GM11168 (cell line): Measurements from ENCODE around the gene GPI.

Source experiments
- in situ Hi-C: fragments of 300-500 bp; cut with MboI; formaldehyde crosslinking; loops from one replicate; pipeline ENCODE4 v1.12.0; 2022; ENCODE audit warnings: low sequenced_read_pairs; ENCODE audit not compliant: unreplicated experiment

GPI gene

DNA sequence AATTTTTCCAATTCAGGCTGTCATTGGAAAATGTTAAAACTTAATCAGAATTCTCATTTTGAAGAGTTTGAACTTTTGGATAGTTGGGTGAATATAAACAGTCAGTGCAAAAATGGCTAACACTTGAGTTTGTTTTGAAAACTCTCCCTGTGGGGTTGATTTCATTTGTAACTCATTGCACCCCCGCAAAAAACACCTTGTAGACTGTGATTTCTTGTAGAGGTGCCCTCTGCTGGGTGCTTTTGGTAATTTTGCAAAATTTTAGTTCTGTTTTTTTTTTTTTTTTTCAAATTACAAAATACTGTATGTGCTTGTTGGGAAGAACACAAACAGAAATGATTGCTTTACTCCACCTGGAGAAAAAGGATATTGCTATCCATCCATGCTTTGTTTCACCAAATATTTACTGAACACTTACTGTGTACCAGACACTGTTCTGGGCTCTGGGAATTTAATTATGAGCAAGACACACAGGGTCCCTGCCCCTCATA lies 28.2 kb upstream of the GPI start:
- in situ Hi-C loops, result loop anchor here (10.0 kb wide), 1 partner anchor 92 kb away; no protein-coding TSS in a partner anchor

DNA sequence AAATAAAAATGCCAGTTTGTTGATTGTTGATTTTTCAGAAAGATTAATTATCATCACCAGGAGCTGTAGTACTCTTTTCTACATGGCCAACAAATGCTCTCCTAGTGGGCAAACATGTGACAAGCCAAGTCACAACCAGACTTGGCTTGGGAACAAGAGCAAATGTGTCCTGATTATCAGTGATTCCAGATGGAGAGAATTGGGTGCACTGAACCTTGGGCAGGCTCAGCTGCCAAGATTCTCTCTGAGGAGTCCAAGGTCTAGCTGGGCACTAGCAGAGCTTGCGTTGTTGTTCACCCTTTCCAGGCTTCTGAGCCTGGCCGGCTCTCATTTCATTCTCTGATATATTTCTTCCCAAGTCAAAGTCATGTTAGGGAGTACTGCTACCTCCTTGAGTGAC lies 27.3 kb upstream of the GPI start:
- in situ Hi-C loops, result loop anchor here (10.0 kb wide), 1 partner anchor 93 kb away; no protein-coding TSS in a partner anchor

DNA sequence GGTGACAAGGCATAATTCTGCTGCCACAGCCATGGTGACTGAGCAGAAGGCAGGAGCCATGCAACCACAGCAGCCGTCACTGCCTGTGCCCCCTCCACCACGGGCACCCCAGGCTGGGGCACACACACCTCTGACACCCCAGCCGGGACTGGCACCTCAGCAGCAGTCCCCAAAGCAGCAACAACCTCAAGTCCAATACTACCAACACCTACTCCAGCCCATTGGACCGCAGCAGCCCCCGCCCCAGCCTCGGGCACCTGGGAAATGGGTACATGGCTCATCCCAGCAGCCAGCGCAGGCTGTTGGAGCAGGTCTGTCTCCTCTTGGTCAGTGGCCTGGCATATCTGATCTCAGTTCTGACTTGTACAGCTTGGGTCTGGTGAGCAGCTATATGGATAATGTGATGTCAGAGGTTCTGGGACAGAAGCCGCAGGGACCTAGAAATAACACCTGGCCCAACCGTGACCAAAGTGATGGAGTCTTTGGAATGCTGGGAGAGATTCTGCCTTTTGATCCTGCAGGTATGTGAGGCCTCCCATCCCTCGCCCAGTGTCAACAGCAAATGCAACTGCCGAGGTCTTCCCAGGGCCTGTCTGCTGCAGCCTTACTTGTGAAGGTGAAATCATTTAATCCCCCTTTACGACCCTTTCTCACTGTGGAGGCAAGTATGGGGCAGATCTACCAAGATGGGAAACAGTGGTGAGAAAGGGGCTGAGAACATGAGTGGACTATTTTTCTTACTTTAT lies 22.9 kb upstream of the GPI start:
- in situ Hi-C loops, result no loop called here

DNA sequence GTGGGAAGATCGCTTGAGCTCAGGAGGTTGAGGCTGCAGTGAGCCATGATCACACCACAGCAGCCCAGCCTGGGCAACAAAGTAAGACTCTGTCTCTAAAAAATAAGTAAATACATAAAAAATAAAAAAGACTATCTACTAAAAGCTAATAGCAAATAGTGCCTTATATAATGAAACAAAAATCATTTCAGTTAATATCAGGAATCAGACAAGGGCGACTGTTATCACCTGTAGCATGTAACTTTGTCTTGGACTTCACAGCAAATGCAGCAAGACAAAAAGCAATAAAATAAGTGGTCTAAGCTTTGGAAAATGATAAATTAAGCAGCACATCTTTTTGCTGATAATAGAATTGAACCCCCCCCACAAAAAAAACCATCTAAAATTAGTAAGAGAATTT lies 21.2 kb upstream of the GPI start:
- in situ Hi-C loops, result no loop called here

DNA sequence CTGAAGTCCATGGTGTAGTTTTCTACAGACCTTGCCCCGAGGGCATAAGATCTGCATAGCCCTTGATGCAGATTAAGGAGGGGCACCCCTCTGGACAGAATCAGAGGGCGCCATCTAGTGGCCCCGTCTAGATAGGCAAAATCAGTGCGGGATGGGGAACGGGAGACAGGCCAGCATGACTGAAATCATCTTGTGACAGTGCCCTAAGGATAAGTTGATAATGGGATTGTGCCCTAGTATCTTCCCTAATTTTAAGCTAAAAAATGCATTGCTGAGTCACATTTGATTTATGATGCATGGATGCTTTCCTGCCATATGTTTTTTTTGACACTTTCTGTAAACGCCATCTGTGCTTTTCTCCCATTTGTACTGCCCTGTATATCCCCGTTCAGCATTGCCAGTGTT lies 19.0 kb upstream of the GPI start:
- in situ Hi-C loops, result no loop called here

DNA sequence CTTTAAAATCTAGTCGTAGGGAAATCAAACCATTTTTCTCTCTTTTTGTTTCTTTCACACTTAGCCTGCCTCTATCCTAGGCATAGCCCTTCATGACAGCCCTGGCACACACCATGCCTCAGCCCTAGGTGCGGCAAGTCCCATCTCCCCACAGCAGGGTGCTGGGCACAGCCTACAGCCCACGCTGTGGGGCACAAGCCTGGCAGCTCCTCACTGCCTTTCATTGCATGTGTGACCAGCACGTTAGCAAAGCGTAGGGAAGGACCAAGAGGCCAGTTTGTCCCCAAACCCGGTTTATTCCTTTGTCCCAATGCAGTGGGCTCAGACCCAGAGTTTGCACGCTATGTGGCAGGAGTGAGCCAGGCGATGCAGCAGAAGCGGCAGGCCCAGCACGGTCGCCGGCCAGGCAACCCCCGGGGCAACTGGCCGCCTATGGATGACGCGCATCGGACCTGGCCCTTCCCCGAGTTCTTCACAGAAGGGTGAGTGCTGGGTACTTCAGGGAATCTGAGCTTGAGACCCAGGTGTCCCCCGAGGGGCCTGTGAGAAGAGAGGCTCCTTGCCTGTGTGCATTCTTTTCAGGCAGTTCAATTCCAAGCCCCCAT lies 17.3 kb upstream of the GPI start:
- in situ Hi-C loops, result no loop called here

DNA sequence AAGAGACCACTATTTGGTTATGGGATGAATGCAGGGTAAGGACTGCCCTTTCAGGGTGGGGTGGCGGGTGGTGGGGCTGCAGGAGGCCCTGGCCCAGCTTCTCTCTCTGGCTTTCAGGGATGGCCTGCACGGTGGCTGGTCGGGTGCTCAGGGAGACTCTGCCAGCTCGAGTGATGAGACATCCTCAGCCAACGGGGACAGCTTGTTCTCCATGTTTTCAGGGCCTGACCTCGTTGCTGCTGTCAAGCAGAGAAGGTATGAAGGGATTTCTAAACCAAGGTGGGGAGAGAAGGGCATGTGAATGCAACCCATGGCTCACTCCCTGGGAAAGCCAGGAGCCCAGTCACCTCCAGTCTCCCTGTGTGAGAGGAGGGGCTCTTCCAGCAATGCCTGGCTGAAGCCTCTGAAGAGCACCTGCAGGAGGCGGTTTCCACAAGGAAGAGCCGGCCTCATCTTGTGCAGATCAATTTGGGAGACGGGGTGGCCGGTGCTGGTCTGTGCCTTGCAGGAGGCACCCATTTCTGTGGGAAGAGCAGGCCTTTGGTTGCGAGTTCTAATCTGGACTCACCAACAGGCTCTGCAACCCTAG lies 16.0 kb upstream of the GPI start:
- in situ Hi-C loops, result no loop called here

DNA sequence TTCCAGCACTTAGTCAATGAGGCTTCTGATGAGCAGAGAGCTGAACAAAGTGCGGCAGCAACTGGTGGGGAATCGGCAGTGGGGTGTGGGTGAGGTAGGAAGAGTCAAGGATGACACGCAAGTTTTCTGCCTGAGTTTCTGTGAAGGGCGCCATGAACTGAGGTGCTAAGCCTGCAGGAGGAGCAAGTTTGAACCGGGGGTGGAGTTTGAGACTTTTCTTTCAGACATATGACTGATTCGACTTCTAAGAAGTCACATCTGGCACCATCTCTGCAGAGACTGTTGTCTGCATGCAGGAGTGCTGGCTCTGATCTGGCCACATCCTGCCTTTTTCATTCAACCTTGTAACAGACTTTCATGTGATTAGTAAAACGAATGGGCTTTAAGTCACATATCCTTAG lies 14.8 kb upstream of the GPI start:
- in situ Hi-C loops, result no loop called here

DNA sequence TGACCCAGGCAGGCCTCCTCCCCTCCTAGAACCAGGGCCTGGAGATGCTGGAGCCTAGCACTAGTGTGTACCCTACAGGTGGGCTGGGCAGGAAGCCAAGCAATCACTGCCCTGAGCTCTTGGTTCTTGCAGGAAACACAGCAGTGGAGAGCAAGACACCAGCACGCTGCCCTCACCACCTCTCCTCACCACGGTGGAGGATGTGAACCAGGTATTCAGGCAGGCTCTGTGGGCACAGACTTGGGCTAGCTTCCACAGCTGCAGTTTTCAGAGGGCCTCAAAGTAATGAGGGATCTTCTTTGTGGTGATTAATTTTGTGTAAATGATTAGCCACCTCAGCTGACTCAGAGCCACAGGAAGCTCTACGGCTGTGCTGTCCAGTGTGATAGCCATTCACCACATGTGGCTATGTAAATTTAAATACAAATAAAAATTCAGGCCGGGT lies 13.6 kb upstream of the GPI start:
- in situ Hi-C loops, result no loop called here

DNA sequence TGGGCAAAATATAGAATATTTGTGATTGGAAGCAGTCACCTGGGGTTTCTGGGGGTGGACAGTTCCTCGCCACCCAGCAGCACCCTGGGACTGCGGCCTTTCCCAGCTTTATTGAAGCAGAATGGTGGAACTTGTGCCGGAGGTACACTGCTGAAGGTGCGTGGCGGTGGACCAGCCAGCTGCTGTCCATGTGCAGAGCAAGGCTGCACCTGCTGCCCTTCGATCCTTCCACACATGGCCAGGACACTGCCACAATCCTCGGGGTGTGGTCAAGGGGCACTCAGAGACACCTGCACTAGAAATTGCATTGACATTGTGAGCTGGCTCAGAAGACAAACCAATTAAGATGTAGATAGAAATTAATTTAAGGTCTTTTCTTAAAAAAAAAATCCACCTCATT lies 11.4 kb upstream of the GPI start:
- in situ Hi-C loops, result no loop called here

DNA sequence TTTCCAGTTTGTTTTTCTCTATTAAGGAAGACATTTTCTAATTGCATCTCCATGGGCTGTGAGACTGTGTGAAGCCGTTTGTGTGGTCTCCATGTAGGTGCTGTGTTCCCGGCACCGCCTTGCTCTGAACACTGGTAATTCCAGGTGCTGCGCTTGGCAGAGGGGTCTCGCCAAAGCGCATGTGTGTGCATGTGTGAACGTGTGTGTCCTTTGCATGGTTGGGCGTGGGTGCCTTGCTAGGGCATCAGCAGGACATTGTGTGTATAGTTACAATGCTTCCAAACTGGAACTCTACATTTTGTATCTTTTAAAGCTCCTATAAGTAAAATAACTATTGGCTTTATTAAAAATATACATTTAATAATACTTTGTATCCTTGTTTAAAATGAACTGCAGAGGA lies 9.8 kb upstream of the GPI start:
- in situ Hi-C loops, result no loop called here

DNA sequence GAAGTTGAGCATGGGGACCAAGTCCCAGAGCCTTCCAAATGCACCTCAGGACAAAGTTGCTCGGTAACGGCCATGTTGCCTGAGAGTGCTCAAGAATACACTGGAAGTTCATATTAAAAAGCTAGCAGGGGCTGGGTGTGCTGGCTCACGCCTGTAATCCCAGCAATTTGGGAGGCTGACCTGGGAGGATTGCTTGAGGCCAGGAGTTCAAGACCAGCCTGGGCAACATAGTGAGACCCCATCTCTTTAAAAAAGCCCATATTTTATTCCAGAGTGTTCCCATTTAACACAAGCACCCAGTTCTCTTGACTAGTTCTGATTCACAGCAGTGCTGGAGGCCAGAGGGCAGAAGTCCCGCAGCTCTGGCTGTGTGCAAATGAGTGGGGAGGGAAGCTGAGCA lies 8.1 kb upstream of the GPI start:
- in situ Hi-C loops, result no loop called here

DNA sequence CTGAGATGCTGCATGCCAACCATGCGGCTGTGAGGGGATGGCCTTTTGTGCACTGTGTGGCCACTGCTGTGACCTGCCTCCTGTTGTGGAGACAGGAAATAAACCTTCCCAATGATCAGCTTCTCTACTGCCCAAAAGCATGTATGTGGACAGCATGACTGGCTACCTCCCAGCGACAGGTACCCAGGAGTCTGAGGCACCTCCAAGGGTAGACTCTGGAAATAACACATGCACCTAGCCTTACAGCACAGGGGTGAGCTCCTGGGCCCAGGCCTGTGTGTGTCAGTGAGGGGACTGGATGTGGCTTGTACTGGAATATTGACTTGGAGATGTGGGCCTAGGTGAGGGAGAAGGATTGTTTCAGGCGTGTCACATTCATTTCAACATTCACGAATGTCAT lies 7.6 kb upstream of the GPI start:
- in situ Hi-C loops, result no loop called here

DNA sequence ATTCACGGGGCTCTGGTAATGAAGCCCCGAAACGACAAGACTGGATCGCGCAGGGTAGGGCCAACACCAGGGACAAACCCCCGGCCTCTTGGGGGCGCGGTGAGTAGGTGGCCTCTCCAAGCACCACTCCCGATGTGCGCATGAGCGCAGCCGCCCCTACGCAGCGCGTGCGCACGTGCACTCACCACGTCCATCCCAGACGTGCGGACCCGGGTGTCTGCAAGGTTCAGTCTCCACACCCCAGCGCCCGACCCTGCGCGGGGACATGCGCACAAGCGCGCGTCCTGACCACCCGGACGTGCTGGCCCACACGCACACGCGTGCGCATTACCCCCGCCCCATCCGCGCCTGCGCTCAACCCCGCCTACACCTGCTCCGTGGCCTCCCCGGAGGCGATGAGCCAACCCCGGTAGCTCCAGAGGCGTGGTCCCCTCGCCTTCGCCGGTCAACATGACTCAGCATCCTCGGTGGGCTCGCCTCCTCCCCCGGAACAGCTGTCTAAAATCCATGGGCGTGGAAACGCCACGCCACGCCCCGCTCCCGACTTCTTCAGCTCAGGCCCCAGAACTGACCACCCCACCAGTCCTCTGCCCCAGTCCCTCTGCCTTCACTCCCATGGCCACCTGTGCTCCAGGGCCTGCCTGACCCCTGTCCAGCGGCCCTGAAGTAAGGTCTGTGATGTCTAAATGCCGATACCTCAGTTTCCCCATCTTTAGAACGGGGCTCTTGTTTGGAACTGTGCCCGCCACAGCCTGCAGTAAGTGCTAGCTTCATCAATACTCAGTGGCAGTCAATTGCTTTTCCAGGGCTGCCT lies 5.6 kb upstream of the GPI start:
- in situ Hi-C loops, result no loop called here

DNA sequence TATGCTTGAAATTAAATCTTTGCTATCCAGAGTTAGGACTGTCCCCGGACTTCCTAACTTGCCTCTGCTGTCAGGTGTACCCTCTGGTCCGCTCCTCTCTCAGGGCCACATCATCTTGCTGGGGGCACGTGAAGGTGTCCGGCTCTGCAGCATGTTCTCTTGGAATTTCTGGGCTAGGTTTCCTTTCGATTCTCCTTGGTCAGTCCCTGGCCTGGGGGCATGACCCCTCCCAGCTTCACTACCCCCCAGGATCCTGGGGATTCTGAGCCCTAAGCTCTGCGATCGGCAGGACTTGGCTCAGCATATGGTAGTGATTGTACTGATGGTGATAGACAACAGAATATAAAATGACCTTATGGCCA lies 5.1 kb upstream of the GPI start:
- in situ Hi-C loops, result no loop called here

DNA sequence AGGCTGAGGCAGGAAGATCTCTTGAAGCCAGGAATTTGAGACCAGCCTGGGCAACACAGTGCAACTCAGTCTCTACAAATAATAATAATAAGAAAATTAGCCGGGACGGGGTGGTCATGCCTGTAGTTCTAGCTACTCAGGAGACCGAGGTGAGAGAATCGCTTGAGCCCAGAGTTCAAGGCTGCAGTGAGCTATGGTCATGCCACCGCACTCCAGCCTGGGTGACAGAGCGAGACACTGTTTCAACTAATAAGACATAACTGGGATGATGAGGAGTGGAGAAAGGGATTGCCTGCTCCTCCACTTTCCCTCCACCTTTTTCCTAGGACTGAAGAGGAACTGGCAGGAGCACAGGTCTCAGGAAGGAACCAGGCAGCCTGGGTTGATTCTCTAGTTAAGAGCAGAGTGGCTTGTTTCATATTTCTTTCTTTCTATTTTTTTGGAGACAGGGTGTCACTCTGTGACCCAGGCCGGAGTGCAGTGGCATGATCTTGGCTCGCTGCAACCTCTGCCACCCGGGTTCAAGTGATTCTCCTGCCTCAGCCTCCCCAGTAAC lies 4.6 kb upstream of the GPI start:
- in situ Hi-C loops, result no loop called here

DNA sequence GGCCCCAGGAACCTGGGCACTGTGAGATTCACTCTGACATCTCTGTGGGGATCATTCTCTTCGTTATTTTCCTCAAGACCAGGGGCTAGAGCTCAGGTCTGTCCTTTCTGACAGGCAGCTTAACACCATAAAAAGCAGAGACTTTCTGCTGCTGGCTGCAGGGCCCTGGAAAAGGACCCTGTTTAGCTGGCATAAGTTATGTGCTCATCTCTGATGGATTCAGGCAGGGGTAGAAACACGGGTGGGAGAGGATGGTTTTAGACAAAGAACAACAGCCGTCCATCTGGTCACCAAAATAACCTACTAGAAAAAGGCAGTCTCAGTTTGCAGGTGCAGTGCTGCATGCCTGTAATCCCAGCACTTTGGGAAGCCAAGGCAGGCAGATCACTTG lies 2.3 kb upstream of the GPI start:
- in situ Hi-C loops, result no loop called here

DNA sequence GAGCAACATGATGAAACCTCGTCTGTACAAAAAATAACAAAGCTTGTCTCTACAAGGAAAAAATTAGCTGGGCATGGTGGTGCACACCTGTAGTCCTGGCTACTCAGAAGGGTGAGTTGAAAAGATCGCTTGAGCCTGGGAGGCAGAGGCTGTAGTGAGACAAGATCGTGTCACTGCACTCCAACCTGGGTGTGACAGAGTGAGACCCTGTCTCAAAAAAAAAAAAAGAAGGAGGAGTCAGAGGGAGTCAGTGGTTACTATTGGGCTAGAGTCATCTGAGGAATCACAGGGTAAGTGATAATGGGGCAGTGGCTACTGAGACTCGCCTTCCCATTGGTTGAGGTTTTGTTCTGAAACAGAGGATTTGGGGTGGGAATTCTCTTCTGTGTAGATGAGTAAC lies 1.9 kb upstream of the GPI start:
- in situ Hi-C loops, result no loop called here

DNA sequence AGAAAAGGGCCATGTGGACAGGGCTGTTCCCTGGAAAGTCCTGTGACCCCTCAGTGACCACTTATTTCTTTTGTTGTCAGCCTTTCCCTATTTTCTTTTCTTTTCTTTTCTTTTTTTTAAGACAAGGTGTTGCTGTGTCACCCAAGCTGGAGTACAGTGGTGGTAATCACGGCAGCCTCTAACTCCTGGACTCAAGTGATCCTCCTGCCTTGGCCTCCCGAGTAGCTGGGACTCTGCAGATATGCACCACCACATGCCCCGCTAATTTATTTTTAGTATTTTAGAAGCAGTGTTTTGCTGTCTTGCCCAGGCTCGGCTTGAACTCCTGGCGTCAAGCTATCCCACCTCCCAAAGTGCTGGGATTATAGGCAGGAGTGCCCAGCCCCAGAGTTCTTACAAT lies 1.1 kb upstream of the GPI start:
- in situ Hi-C loops, result no loop called here

DNA sequence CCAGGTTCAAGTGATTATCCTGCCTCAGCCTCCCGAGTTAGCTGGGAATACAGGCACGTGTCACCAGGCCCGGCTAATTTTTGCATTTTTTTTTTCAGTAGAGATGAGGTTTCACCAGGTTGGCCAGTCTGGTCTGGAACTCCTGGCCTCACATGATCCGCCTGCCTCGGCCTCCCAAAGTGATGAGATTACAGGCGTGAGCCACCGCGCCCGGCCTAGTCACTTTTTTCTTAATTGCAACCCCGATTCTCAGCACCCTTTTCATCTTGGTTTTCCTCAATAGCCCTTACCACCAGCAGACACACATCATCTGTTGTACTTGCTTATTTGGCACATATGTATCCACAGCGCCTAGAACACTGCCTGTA lies 550 bp upstream of the GPI start:
- in situ Hi-C loops, result no loop called here
